Gastrocnemius medialis (tissue), 4 donors: ENCODE data around the gene MMP14.

Experiments
- POLR2A ChIP-seq, 2 donors: fragments of 450-650 bp; IDR thresholded peaks; one replicate each; pipeline ENCODE4 v1.6.1; 2017; ENCODE audit warnings: antibody characterized with exemption in 2 of 2, mild to moderate bottlenecking in 2 of 2, moderate library complexity in 2 of 2
- TF ChIP-seq, protein P1 (sequence below), 5 experiments: fragments of 450-650 bp in 3 of 5; fragments of 200-600 bp in 2 of 5; sonication (generic) in 2 of 5; IDR thresholded peaks in 4 of 5; conservative IDR thresholded peaks in 1 of 5; 1 replicate in 4 of 5; 2 replicates in 1 of 5; pipeline ENCODE4 v1.5.1; 2016 to 2019; ENCODE audit warnings: antibody characterized with exemption in 5 of 5, mild to moderate bottlenecking in 3 of 5, moderate library complexity in 3 of 5

DNA sequence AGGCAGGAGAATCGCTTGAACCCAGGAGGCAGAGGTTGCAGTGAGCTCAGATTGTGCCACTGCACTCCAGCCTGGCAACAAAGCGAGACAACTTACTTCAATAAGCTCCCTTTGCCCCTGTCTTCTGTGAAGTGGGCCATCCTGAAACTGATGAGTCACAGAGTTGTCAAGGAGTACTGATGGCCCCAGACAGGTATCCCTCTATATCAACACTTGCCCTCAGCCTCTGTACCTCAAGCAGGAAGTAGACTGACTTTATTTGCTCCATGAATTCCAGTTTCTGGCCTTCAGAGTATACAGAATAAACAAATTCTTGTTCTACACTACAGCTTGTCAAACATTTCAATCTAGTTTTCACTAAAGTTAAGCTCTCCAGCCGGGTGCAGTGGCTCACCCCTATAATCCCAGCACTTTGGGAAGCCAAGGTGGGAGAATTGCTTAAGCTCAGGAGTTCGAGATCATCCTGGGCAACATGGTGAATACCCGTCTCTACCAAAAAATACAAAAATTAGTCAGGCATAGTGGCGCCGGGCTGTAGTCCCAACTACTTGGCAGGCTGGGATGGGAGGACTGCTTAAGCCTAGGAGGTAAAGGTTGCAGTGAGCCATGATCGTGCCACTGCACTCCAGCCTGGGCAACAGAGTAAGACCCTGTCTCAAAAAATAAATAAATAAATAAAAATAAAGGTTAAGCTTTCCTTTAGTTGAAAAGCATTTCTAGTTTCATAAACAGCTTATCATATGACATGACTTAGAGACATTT, 18.8 kb downstream of the MMP14 start:
- TF ChIP-seq, protein P1, sequence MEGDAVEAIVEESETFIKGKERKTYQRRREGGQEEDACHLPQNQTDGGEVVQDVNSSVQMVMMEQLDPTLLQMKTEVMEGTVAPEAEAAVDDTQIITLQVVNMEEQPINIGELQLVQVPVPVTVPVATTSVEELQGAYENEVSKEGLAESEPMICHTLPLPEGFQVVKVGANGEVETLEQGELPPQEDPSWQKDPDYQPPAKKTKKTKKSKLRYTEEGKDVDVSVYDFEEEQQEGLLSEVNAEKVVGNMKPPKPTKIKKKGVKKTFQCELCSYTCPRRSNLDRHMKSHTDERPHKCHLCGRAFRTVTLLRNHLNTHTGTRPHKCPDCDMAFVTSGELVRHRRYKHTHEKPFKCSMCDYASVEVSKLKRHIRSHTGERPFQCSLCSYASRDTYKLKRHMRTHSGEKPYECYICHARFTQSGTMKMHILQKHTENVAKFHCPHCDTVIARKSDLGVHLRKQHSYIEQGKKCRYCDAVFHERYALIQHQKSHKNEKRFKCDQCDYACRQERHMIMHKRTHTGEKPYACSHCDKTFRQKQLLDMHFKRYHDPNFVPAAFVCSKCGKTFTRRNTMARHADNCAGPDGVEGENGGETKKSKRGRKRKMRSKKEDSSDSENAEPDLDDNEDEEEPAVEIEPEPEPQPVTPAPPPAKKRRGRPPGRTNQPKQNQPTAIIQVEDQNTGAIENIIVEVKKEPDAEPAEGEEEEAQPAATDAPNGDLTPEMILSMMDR (IDR thresholded peaks at IDR 0.05 in 4 of 5, conservative IDR thresholded peaks at IDR 0.05 in 1 of 5): no peak
- TF ChIP-seq POLR2A (IDR thresholded peaks at IDR 0.05): no peak
